GM21390 (cell line): Measurements from ENCODE around the gene RBCK1.
"Not testable (repeated sequence)": the region's sequence is repeated elsewhere in the genome, so short reads cannot be mapped to it uniquely, and the experiment has no call there.

Source experiments
- ATAC-seq: cut with Tn5 transposase; IDR thresholded peaks from one replicate; pipeline ENCODE4 v1.9.1; 2021; ENCODE audit not compliant: unreplicated experiment

Gene RBCK1

GRCh38 chr20:375265-375889 lies 32.7 kb upstream of the RBCK1 start:
- no peak for ATAC-seq

DNA sequence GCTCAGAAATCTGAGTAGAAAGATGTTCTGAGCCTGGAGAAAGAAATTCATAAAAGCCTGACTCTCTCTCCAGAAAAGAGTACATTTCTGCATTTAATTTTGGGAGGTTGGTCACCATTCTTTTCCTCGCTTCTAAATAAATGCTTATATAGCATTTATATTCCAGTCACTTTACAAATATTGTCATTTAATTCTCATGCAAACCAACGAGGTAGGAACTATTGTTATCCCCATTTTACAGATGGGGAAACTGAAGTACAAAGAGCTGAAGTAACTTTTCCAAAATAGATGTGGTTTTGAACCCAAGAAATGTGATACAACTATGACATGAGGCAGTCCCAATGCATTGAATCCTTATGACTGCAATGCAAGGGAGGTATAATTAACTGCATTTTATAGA lies 32.0 kb upstream of the RBCK1 start:
- no peak for ATAC-seq

DNA sequence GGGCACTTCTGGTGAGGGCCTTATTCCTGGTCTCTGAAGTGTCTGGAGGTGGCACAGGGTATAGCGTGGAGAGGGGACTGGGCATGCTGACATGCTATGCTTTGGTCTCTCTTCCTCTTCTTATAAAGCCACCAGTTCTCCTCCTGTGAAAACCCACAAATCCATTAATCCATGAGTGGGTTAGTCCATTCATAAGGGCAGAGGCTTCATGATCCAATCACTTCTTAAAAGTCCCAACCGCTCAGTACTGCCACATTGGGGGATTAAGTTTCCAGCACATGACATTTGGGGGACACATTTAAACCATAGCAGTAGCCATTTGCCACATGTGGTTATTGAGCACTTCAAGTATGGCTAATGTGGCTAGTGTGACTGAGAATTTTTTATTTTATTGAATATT lies 31.3 kb upstream of the RBCK1 start:
- no peak for ATAC-seq

- ATAC-seq = not testable (repeated sequence)
These were observed 30.5 kb upstream of the RBCK1 start for GRCh38 chr20:377578-377977.

DNA sequence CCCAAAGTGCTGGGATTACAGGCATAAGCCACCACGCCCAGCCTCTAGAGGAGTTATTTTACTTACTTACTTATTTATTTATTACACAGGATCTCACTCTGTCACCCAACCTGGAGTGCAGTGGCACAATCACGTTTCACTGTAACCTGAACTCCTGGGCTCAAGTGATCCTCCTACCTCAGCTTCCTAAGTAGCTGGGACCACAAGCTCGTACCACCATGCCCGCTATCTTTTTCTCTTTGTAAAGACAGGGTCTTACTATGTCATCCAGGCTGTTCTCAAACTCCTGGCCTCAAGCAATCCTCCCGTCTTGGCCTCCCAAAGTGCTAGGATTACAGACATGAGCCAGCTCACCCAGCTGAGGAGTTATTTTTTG lies 29.1 kb upstream of the RBCK1 start:
- no peak for ATAC-seq

- ATAC-seq = peak; percentile 56
These were observed 27.1 kb upstream of the RBCK1 start for GRCh38 chr20:380763-381580.

DNA sequence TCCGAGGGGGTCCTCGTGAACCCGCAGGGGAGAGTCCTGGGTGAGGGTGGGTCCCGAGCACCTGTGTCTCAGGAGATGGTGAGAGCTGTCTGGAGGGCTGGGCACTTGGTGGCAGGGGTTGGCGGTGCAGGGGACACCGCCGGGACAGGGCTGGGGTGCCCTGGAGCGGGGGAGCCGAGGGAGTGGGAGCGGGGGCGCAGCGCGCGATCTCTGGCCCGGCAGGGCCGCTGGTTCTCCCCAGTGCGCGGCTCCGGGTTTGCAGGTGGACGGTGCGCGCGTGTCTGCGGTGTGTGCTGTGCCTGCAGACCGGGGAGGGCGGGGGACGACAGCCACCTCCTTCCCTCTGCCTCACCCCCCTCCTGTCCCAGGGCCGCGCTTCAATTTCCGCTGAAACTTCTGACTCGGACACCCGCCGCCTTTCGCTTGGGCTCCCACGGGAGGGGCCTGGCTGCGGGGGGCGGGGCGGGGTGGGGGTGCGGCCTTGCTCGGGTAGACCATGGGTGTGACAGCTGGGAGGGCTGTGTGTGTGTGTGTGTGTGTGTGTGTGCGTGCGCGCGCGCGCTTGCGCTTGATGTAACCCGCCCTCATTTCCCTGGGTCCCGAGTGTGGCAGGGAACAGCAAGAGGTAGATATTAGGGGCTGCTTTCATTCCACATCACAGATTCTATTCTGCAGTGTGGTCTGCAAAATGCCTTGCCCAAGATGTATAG lies 26.4 kb upstream of the RBCK1 start:
- peak; percentile 62 for ATAC-seq

GRCh38 chr20:382291-383115 lies 25.6 kb upstream of the RBCK1 start:
- ATAC-seq = no peak

DNA sequence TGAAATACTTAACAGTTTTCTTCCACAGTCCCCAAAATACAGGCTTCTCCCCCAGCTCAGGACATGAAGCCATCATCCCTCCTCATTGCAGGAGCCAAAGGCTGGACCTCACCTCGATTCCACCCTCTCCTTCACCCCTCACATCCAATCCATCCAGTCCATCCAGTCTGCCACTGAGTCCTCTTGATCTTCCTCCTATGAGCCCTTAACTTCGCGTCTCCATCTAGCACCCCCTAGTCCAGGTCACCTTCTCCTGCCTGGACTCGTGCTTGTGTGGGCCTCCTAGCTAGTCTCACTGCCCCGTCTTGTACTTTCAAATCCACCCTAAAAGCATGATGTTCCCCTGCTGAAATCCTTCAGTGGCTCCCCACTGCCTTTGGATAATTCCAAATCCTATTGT lies 24.2 kb upstream of the RBCK1 start:
- ATAC-seq = no peak

- ATAC-seq = no peak
These were observed 23.4 kb upstream of the RBCK1 start for GRCh38 chr20:384723-385122.

- no peak for ATAC-seq
These were observed 22.7 kb upstream of the RBCK1 start for GRCh38 chr20:385448-385847.

DNA sequence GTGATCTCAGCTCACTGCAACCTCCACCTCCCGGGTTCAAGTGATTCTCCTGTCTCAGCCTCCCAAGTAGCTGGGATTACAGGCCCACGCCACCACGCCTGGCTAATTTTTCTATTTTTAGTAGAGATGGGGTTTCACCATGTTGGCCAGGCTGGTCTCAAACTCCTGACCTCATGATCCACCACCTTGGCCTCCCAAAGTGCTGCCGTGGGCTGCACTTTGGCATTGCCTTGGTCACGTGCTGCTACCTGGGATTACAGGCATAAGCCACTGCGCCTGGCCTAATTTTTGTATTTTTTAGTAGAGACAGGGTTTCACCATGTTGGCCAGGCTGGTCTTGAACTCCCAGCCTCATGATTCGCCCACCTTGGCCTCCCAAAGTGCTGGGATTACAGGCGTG lies 21.5 kb upstream of the RBCK1 start:
- not testable (repeated sequence) for ATAC-seq

GRCh38 chr20:387520-387919 lies 20.6 kb upstream of the RBCK1 start:
- no peak for ATAC-seq

GRCh38 chr20:388034-388994 lies 19.8 kb upstream of the RBCK1 start:
- ATAC-seq = no peak

- ATAC-seq = no peak
These were observed 18.9 kb upstream of the RBCK1 start for GRCh38 chr20:389220-389619.

DNA sequence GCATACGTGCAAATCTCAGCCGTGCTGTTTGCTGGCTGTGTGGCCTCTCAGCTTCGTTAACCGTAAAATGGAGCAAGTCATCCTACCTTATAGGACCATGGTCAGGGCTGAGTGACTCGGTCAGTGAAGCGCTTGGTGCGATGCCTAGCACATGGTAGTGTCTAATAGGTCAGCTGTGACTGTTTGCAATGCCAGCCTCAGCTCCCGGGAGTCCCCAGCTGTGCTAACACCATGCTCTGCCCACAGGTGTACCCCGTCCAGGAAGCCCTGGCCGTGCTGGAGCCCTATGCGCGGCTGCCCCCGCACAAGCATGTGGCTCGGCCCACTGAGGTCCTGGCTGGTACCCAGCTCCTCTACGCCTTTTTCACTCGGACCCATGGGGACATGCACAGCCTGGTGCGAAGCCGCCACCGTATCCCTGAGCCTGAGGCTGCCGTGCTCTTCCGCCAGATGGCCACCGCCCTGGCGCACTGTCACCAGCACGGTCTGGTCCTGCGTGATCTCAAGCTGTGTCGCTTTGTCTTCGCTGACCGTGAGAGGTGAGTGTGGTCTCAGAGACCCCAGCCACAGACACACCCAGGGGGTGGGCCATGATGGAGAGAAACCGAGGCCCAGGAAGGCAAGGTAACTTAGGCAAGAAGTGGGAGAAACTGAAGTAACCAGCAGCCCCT lies 16.9 kb upstream of the RBCK1 start:
- ATAC-seq = no peak

DNA sequence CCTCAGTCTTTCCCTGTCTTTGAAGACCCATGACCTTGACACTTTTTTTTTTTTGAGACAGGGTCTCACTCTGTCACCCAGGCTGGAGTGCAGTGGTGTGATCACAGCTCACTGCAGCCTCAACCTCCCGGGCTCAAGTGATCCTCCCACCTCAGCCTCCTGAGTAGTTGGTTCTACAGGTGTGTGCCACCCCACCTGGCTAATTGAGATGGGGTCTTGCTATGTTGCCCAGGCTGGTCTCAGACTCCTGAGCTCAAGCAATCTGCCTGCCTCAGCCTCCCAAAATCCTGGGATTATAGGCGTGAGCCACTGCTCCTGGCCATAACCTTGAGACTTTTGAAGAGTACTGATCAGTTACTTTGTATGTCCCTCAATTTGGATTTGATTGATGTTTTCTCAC lies 14.8 kb upstream of the RBCK1 start:
- not testable (repeated sequence) for ATAC-seq

DNA sequence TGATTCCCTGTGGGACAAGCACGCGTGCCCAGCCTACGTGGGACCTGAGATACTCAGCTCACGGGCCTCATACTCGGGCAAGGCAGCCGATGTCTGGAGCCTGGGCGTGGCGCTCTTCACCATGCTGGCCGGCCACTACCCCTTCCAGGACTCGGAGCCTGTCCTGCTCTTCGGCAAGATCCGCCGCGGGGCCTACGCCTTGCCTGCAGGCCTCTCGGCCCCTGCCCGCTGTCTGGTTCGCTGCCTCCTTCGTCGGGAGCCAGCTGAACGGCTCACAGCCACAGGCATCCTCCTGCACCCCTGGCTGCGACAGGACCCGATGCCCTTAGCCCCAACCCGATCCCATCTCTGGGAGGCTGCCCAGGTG lies 11.9 kb upstream of the RBCK1 start:
- no peak for ATAC-seq

DNA sequence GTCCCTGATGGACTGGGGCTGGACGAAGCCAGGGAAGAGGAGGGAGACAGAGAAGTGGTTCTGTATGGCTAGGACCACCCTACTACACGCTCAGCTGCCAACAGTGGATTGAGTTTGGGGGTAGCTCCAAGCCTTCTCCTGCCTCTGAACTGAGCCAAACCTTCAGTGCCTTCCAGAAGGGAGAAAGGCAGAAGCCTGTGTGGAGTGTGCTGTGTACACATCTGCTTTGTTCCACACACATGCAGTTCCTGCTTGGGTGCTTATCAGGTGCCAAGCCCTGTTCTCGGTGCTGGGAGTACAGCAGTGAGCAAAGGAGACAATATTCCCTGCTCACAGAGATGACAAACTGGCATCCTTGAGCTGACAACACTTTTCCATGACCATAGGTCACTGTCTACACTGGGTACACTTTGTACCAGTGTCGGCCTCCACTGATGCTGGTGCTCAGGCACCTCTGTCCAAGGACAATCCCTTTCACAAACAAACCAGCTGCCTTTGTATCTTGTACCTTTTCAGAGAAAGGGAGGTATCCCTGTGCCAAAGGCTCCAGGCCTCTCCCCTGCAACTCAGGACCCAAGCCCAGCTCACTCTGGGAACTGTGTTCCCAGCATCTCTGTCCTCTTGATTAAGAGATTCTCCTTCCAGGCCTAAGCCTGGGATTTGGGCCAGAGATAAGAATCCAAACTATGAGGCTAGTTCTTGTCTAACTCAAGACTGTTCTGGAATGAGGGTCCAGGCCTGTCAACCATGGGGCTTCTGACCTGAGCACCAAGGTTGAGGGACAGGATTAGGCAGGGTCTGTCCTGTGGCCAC lies 11.3 kb upstream of the RBCK1 start:
- no peak for ATAC-seq
